Left lung (tissue), 10 donors: ENCODE measurements around the gene NLRC5. TPM values are rescaled to one million over a fixed set of nuclear protein-coding genes. Genes with fewer than 3 reads are reported as not detected.

Experiments used
- ATAC-seq: fragments of 200-7000 bp; cut with Tn5 transposase; one replicate; pipeline ENCODE4 v1.9.1; 2020; ENCODE audit warnings: moderate library complexity
- DNase-seq, 4 donors: peaks; one replicate each; pipeline ENCODE4 v3.0.0-alpha.2; 2013 to 2020
- H3K27ac ChIP-seq, 2 donors: fragments of 200-600 bp; sonication (generic) in 1 of 2; one replicate each; pipeline versions ENCODE4 v1.5.0 to v1.8.0; 2020 to 2021
- H3K27me3 ChIP-seq, 2 donors: fragments of 200-600 bp; sonication (generic) in 1 of 2; one replicate each; pipeline versions ENCODE4 v1.5.0 to v1.8.0; 2020 to 2021
- H3K36me3 ChIP-seq, 2 donors: fragments of 200-600 bp; sonication (generic) in 1 of 2; one replicate each; pipeline versions ENCODE4 v1.5.0 to v1.8.0; 2020 to 2021
- H3K4me1 ChIP-seq, 2 donors: fragments of 200-600 bp; one replicate each; pipeline ENCODE4 v1.8.0; 2021
- H3K4me3 ChIP-seq, 2 donors: fragments of 200-600 bp; sonication (generic) in 1 of 2; one replicate each; pipeline versions ENCODE4 v1.5.0 to v1.8.0; 2020 to 2021; ENCODE audit warnings: mild to moderate bottlenecking in 1 of 2
- H3K9me3 ChIP-seq, 2 donors: fragments of 200-600 bp; sonication (generic) in 1 of 2; one replicate each; pipeline versions ENCODE4 v1.5.0 to v1.8.0; 2020 to 2021
- CTCF ChIP-seq, 2 donors: fragments of 200-600 bp; sonication (generic) in 1 of 2; IDR thresholded peaks; one replicate each; pipeline versions ENCODE4 v1.5.0 to v1.8.0; 2021; ENCODE audit warnings: antibody characterized with exemption in 2 of 2
- intact Hi-C, 2 donors: fragments of 100-400 bp; cut with DNase I; formaldehyde crosslinking; loops; one replicate each; pipeline versions ENCODE4 v1.11.2 to v1.14.2; 2022
- polyA plus RNA-seq, 6 donors: library from polyadenylated mRNA; unstranded; fragments of 120-200 nt; gene quantifications; one replicate each; pipeline ENCODE4 v1.2.1, GENCODE V29; 2013; ENCODE audit not compliant: insufficient read length in 6 of 6
- total RNA-seq, 2 donors: library from RNA; stranded (reverse); fragmentation: NEBNext Ultra II Directional; extraction: Animal tissue kit (Norgen Biotek cat#: 25700); gene quantifications; one replicate each; pipeline ENCODE4 v1.2.1, GENCODE V29; 2021
- donor health status: DM: no; HTN: yes; CAD: no.
- donor health status: DM: no; HTN: no; CAD: no.

Gene NLRC5
- total and polyA plus RNA-seq, 8 donors = 9.8 to 93.3 (median 12.9) TPM

DNA sequence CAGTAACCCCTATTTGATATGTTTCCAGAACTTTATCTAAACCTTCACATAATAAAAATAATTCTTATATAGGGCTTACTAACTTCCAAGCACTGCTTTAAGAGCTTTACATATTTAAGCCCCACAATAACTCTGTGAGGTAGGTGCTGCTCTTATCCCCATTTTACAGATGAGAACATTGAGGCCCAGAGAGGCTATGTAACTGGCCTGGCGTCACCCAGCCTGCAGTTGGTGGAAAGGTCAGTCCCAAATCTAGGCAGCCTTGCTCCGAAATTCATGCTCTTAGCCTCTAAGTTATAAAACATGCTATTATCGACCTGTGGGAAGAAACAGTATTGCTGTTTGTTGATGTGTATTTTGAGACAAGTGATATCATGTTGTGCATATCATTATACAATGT, 9.0 kb downstream of the NLRC5 start:
- Histone ChIP-seq H3K4me1 (peaks cover 0 to 72% of the 10 kb centered on the region in 2 donors), H3K9me3 (no peaks in the 10 kb centered on the region), H3K27ac (peak overlapping the region in 1 of 2 donors; percentile 77), H3K4me3 (no peak overlapping the region), H3K36me3 (peaks cover 0 to 14% of the 10 kb centered on the region in 2 donors), H3K27me3 (no peaks in the 10 kb centered on the region)
- no peak for TF ChIP-seq CTCF (IDR thresholded peaks at IDR 0.05)
- intact Hi-C loops = no loop called here
- no peak for DNase-seq
- no peak for ATAC-seq

GRCh38 chr16:56998861-56999260, 9.5 kb downstream of the NLRC5 start:
- Histone ChIP-seq H3K4me3 (no peak overlapping the region), H3K27ac (peak overlapping the region; percentile 10 to 77), H3K27me3 (no peaks in the 10 kb centered on the region), H3K9me3 (no peaks in the 10 kb centered on the region), H3K4me1 (peaks cover 0 to 72% of the 10 kb centered on the region in 2 donors), H3K36me3 (peaks cover 0 to 17% of the 10 kb centered on the region in 2 donors)
- ATAC-seq = no peak
- DNase-seq = no peak
- intact Hi-C loops = no loop called here
- TF ChIP-seq CTCF (IDR thresholded peaks at IDR 0.05) = no peak

GRCh38 chr16:56999409-57000270, 10.3 kb downstream of the NLRC5 start:
- DNase-seq (no peak), ATAC-seq (no peak)
- Histone ChIP-seq H3K27me3 (no peaks in the 10 kb centered on the region), H3K4me3 (no peak overlapping the region), H3K4me1 (peaks cover 0 to 72% of the 10 kb centered on the region in 2 donors), H3K9me3 (no peaks in the 10 kb centered on the region), H3K36me3 (peaks cover 0 to 24% of the 10 kb centered on the region in 2 donors), H3K27ac (peak overlapping the region; percentile 20 to 77)
- no peak for TF ChIP-seq CTCF (IDR thresholded peaks at IDR 0.05)
- intact Hi-C loops = no loop called here

DNA sequence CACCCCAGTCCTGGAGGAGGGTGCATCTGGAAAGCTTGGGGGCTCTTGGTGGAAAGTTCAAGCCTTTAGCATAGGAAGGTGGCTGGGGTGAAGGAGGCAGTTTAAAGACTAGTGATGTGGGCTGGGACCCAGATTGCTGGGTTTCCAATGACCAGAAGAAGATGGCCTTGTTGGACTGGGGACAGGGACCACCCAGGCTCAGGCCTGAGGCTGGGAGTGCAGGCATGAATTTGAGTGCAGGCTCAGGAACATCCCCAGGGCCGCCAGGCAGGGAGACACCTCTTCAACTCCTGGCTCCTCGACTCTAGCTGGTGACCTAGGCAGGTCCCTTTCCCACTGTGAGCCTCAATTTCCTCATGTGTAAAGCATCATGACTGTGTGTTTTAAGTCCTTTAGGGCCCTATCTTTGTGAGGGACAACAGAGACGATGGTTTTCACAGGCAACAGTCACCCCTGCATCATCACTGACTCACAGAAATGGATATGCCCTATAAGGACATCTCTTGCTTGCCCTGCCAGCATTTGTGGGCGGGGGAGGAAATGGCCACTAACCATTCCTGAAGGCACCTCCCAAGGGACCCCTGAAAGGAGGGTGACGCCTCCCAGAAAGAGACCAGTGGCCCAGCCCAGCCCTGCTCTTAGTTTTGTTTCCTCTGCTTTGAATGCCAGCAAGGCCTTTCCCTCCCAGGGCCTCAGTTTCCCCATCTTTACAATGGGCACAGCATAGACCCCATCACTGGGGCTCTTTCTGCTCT, 11.1 kb downstream of the NLRC5 start:
- no peak for DNase-seq
- peaks cover 0 to 24% of the 10 kb centered on the region in 2 donors for H3K36me3 ChIP-seq
- peaks cover 0 to 70% of the 10 kb centered on the region in 2 donors for H3K4me1 ChIP-seq
- ATAC-seq = peak; percentile 64
- TF ChIP-seq CTCF (IDR thresholded peaks at IDR 0.05) = no peak
- no peak overlapping the region for H3K4me3 ChIP-seq
- intact Hi-C loops = no loop called here
- no peaks in the 10 kb centered on the region for H3K9me3 ChIP-seq
- peak overlapping the region; percentile 54 to 77 for H3K27ac ChIP-seq
- no peaks in the 10 kb centered on the region for H3K27me3 ChIP-seq
